HCT116 (cell line): ENCODE data around the gene SLC16A5. TPM values are rescaled to one million over a fixed set of nuclear protein-coding genes. Genes with fewer than 3 reads are reported as not detected.
"Not testable (repeated sequence)": the region's sequence is repeated elsewhere in the genome, so short reads cannot be mapped to it uniquely, and the experiment has no call there.

Source experiments
- ATAC-seq: fragments of 200-7000 bp; cut with Tn5 transposase; 2 replicates; pipeline ENCODE4 v1.9.1; 2020; ENCODE audit warnings: mild to moderate bottlenecking, moderate library complexity
- BruUV-seq: library from RNA; stranded (reverse); fragments of 400-500 nt; replicated peaks from 2 replicates; lab custom pipeline; 2021; lab: Mats Ljungman, UMichigan
- CTCF ChIA-PET: fragments of 300-600 bp; sonication (Branson Sonifier 250); formaldehyde crosslinking; loops from one replicate; lab custom pipeline; 2021; ENCODE audit warnings: antibody characterized with exemption; lab: Charles Lee
- POLR2A ChIA-PET: fragments of 300-600, 350-600 bp; sonication (Branson Sonifier 250); formaldehyde crosslinking; loops from one replicate; lab custom pipeline; 2021; ENCODE audit warnings: antibody characterized with exemption; lab: Charles Lee
- RAD21 ChIA-PET, 2 experiments: fragments of 300-600 bp; sonication (Branson Sonifier 250); formaldehyde crosslinking; loops; one replicate each; lab custom pipeline; 2023; ENCODE audit warnings: low total read pairs in 2 of 2; ENCODE audit not compliant: uncharacterized antibody in 2 of 2, unreplicated experiment in 2 of 2, low non-redundant PET in 1 of 2; lab: Charles Lee
- DNase-seq: peaks from one replicate; pipeline ENCODE4 v3.0.0-alpha.2; 2010; ENCODE audit warnings: low read depth, low spot score
- H2AFZ ChIP-seq: fragments of 200-600 bp; shearing (Covaris generic), sonication (generic); 2 replicates; pipeline ENCODE4 v1.6.1; 2017; ENCODE audit warnings: low read depth, mixed run types, mixed read lengths, antibody characterized with exemption, low read length; ENCODE audit not compliant: poor library complexity, severe bottlenecking
- H3K27ac ChIP-seq: 2 replicates; pipeline ENCODE4 v1.5.1; 2012; ENCODE audit warnings: low read depth, low read length
- H3K27me3 ChIP-seq: fragments of 200-600 bp; sonication (generic); 2 replicates; pipeline ENCODE4 v1.6.1; 2016; ENCODE audit warnings: mixed run types, low read length, mixed read lengths; ENCODE audit not compliant: insufficient read depth
- H3K36me3 ChIP-seq, 2 experiments: fragments of 200-500 bp in 1 of 2; fragments of 200-600 bp in 1 of 2; sonication (Bioruptor generic) in 1 of 2; sonication (generic) in 1 of 2; 2 replicates each; pipeline versions ENCODE4 v1.5.1 to v1.6.1; 2014 to 2016; ENCODE audit warnings: low read length in 2 of 2, inconsistent platforms in 1 of 2, mixed read lengths in 1 of 2, mixed run types in 1 of 2; ENCODE audit not compliant: insufficient read depth in 2 of 2, control insufficient read depth in 1 of 2
- H3K4me1 ChIP-seq, 2 experiments: fragments of 200-600 bp in 1 of 2; sonication (generic) in 1 of 2; 2 replicates each; pipeline versions ENCODE4 v1.5.1 to v1.6.1; 2012 to 2017; ENCODE audit warnings: low read length in 2 of 2, inconsistent platforms in 1 of 2, mild to moderate bottlenecking in 1 of 2, mixed read lengths in 1 of 2, mixed run types in 1 of 2, moderate library complexity in 1 of 2; ENCODE audit not compliant: insufficient read depth in 2 of 2, control insufficient read depth in 1 of 2
- H3K4me2 ChIP-seq: fragments of 200-600 bp; sonication (generic); 2 replicates; pipeline ENCODE4 v1.6.1; 2017; ENCODE audit warnings: mixed run types, low read length, mixed read lengths
- H3K4me3 ChIP-seq, 2 experiments: fragments of 200-600 bp in 1 of 2; sonication (generic) in 1 of 2; replicated peaks in 1 of 2; 2 replicates each; pipeline ENCODE4 v1.5.1; 2011 to 2016; ENCODE audit warnings: low read length in 2 of 2, control low read depth in 1 of 2, low read depth in 1 of 2, mild to moderate bottlenecking in 1 of 2, mixed read lengths in 1 of 2, mixed run types in 1 of 2
- H3K79me2 ChIP-seq: fragments of 200-600 bp; sonication (generic); 2 replicates; pipeline ENCODE4 v1.6.1; 2017; ENCODE audit warnings: mild to moderate bottlenecking, mixed run types, low read length, moderate library complexity, mixed read lengths; ENCODE audit not compliant: insufficient read depth
- H3K9ac ChIP-seq: fragments of 200-600 bp; sonication (generic); 2 replicates; pipeline ENCODE4 v1.6.1; 2016; ENCODE audit warnings: low read length, mixed read lengths
- H3K9me2 ChIP-seq: fragments of 200-600 bp; sonication (generic), shearing (Covaris generic); 2 replicates; pipeline ENCODE4 v1.6.1; 2017; ENCODE audit warnings: mixed run types, mild to moderate bottlenecking, moderate library complexity; ENCODE audit not compliant: insufficient read depth
- H3K9me3 ChIP-seq, 2 experiments: fragments of 200-500 bp in 1 of 2; fragments of 200-600 bp in 1 of 2; sonication (Bioruptor generic) in 1 of 2; sonication (generic) in 1 of 2; 2 replicates each; pipeline ENCODE4 v1.6.1; 2014 to 2017; ENCODE audit warnings: low read length in 2 of 2, mixed read lengths in 2 of 2, inconsistent platforms in 1 of 2, low read depth in 1 of 2, mild to moderate bottlenecking in 1 of 2, mixed run types in 1 of 2, moderate library complexity in 1 of 2; ENCODE audit not compliant: control insufficient read depth in 1 of 2, insufficient read depth in 1 of 2
- H4K20me1 ChIP-seq: fragments of 200-600 bp; sonication (generic), shearing (Covaris generic); 2 replicates; pipeline ENCODE4 v1.6.1; 2017; ENCODE audit warnings: mixed run types, mild to moderate bottlenecking, moderate library complexity; ENCODE audit not compliant: insufficient read depth
- CBX3 ChIP-seq: IDR thresholded peaks from 2 replicates; pipeline ENCODE4 v1.6.1; 2012; ENCODE audit warnings: low read depth
- ELF1 ChIP-seq: IDR thresholded peaks from 2 replicates; pipeline ENCODE4 v1.6.1; 2012; ENCODE audit warnings: low read depth, borderline replicate concordance
- JUND ChIP-seq: IDR thresholded peaks from 2 replicates; pipeline ENCODE4 v1.6.1; 2012
- ZFX ChIP-seq: fragments of 450-650 bp; IDR thresholded peaks from 2 replicates; pipeline ENCODE4 v1.6.1; 2017
- ZNF274 ChIP-seq: fragments of 200-500 bp; sonication (Bioruptor generic); IDR thresholded peaks from 2 replicates; pipeline ENCODE4 v1.6.1; 2014; ENCODE audit warnings: mild to moderate bottlenecking, low read depth, low read length, inconsistent platforms
- intact Hi-C: fragments of 100-400 bp; cut with micrococcal nuclease; formaldehyde crosslinking; loops from 2 replicates; pipeline ENCODE4 v1.10.0; 2022
- total RNA-seq: library from RNA; stranded (reverse); gene quantifications from one replicate; pipeline ENCODE4 v1.2.1, GENCODE V29; 2021; ENCODE audit not compliant: unreplicated experiment
- TF ChIP-seq, protein P1 (sequence below): IDR thresholded peaks from 2 replicates; pipeline ENCODE4 v1.6.1; 2012
- TF ChIP-seq, protein P2 (sequence below): IDR thresholded peaks from 2 replicates; pipeline ENCODE4 v1.6.1; 2012

SLC16A5 gene
- total RNA-seq, 1 experiment from 2014 or later, result 79.3 TPM

DNA sequence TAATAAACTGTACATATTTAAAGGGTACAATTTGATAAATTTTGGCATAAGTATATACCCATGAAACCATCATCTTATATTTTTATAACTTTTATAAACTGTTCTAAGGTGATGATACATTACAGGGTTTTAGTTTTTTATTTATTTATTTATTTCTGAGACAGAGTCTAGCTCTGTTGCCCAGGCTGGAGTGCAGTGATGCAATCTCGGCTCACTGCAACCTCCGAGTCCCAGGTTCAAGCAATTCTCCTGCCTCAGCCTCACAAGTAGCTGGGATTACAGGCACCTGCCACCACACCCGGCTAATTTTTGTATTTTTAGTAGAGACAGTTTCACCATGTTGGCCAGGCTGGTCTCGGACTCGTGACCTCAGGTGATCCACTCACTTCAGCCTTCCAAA lies 40.2 kb downstream of the SLC16A5 start:
- Histone ChIP-seq H3K79me2 (peaks cover 86% of the 10 kb centered on the region), H3K27ac (peak overlapping the region; percentile 0; the same call in 1 of the 2 replicates), H3K36me3 (peaks cover 0 to 28% of the 10 kb centered on the region in 2 experiments; a peak in 1 of 4 replicates), H3K4me1 (peaks cover 45 to 79% of the 10 kb centered on the region in 2 experiments)
- DNase-seq, H3K9me3 ChIP-seq, intact Hi-C loops, H4K20me1 ChIP-seq, RAD21 ChIA-PET, H3K9ac ChIP-seq, H2AFZ ChIP-seq, H3K27me3 ChIP-seq, H3K9me2 ChIP-seq, BruUV-seq, H3K4me2 ChIP-seq, H3K4me3 ChIP-seq, ATAC-seq: not testable (repeated sequence)
- POLR2A ChIA-PET, result interaction anchor here (0.6 kb wide), 1 partner anchor 22 kb away, joined by 3 read pairs; no protein-coding TSS in a partner anchor
- CTCF ChIA-PET, result interaction anchor here (0.6 kb wide), 1 partner anchor 14 kb away, joined by 3 read pairs; no protein-coding TSS in a partner anchor

DNA sequence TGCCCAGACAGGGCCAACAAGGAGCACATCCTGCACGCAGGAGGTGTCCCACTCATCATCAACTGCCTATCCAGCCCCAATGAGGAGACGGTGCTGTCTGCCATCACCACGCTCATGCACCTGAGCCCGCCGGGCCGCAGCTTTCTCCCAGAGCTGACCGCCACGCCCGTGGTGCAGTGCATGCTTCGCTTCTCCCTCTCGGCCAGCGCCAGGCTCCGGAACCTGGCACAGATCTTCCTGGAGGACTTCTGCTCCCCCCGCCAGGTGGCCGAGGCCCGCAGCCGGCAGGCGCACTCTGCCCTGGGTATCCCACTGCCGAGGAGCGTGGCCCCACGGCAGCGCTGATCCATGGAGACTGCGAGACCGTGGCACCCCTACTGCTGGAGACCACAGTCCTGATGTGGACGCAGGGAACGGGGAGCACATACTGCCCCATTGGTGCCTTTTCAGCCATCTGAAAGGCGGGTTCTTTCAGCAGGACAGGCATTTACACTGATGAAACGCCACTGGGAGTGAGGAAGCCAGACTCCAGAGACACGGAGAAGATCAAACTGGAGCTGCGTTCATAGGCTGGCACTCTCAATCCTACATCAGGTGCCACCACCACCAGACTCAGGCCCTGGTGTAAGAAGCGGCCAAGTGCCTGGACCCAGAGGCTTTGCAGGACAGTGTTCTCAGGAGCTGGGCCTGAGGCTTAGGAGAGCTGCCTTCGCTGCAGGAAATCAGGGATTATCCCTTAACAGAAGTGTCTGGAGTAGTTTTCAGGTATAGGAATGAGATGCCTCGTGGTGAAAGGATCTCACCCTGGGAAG lies 41.1 kb downstream of the SLC16A5 start:
- Histone ChIP-seq H3K9me3 (no peaks in the 10 kb centered on the region), H2AFZ (no peak overlapping the region), H3K79me2 (peaks cover 79% of the 10 kb centered on the region), H3K27ac (no peak overlapping the region; the same call in 1 of the 2 replicates), H3K4me2 (no peak overlapping the region), H3K27me3 (no peaks in the 10 kb centered on the region), H4K20me1 (no peaks in the 10 kb centered on the region), H3K9me2 (no peaks in the 10 kb centered on the region), H3K36me3 (peaks cover 0 to 28% of the 10 kb centered on the region in 2 experiments; a peak in 1 of 4 replicates), H3K9ac (no peak overlapping the region), H3K4me3 (no peak overlapping the region), H3K4me1 (peaks cover 40 to 77% of the 10 kb centered on the region in 2 experiments)
- ChIA-PET CTCF (interaction anchor here (1.0 to 4.9 kb wide), 3 partner anchors 13 to 94 kb away, joined by 3 to 50 read pairs (median 3); no protein-coding TSS in a partner anchor), RAD21 (no interaction called here), POLR2A (no interaction called here)
- DNase-seq (no peak), ATAC-seq (no peak)
- 0 out of 2 replicates have a peak, but pooled peaks have one; percentile 3 for TF ChIP-seq ZFX
- no peak for TF ChIP-seq ELF1
- no peak for TF ChIP-seq ZNF274
- TF ChIP-seq, protein P1, sequence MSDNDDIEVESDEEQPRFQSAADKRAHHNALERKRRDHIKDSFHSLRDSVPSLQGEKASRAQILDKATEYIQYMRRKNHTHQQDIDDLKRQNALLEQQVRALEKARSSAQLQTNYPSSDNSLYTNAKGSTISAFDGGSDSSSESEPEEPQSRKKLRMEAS, result no peak
- no peak for TF ChIP-seq JUND
- TF ChIP-seq CBX3, result no peak
- TF ChIP-seq, protein P2, sequence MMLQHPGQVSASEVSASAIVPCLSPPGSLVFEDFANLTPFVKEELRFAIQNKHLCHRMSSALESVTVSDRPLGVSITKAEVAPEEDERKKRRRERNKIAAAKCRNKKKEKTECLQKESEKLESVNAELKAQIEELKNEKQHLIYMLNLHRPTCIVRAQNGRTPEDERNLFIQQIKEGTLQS, result no peak
- no TSS peak for BruUV-seq
- intact Hi-C loops, result no loop called here
